Activated naive CD4-positive, alpha-beta T cell treated with anti-CD3 and anti-CD28 coated beads for 36 hours (primary cell): ENCODE measurements around the gene VASP. TPM values are rescaled to one million over a fixed set of nuclear protein-coding genes. Genes with fewer than 3 reads are reported as not detected.

Experiments
- CTCF ChIA-PET: fragments of 350-600 bp; sonication (Branson Sonifier 250); formaldehyde crosslinking; loops from one replicate; lab custom pipeline; 2021; ENCODE audit warnings: antibody characterized with exemption; lab: Charles Lee
- DNase-seq: peaks from one replicate; pipeline ENCODE4 v3.0.0-alpha.2; 2020
- H3K27ac Mint-ChIP-seq: one replicate; pipeline ENCODE4 v1.8.0; 2021; ENCODE audit warnings: mild to moderate bottlenecking, mixed read lengths
- H3K27me3 Mint-ChIP-seq: one replicate; pipeline ENCODE4 v1.8.0; 2021; ENCODE audit warnings: low read depth, mixed read lengths
- H3K36me3 Mint-ChIP-seq: one replicate; pipeline ENCODE4 v1.8.0; 2021; ENCODE audit warnings: low read depth, mixed read lengths
- H3K4me1 Mint-ChIP-seq: one replicate; pipeline ENCODE4 v1.8.0; 2021; ENCODE audit warnings: low read depth, mixed read lengths
- H3K4me3 Mint-ChIP-seq: one replicate; pipeline ENCODE4 v1.8.0; 2021; ENCODE audit warnings: mild to moderate bottlenecking, moderate library complexity, mixed read lengths
- H3K9me3 Mint-ChIP-seq: one replicate; pipeline ENCODE4 v1.8.0; 2021; ENCODE audit warnings: mixed read lengths
- intact Hi-C: fragments of 100-400 bp; cut with micrococcal nuclease; formaldehyde crosslinking; loops from one replicate; pipeline ENCODE4 v1.15.1; 2023
- total RNA-seq, 2 experiments: library from RNA; stranded (reverse); gene quantifications; one replicate each; pipeline ENCODE4 v1.2.3, GENCODE V29; 2021

VASP gene
- total RNA-seq, 2 experiments from 2014 or later, result 94.5 to 99.6 TPM

- Mint-ChIP-seq H3K4me3 (no peak overlapping the region), H3K27ac (no peak overlapping the region), H3K4me1 (peaks cover 37% of the 10 kb centered on the region), H3K9me3 (no peaks in the 10 kb centered on the region), H3K27me3 (peaks cover 19% of the 10 kb centered on the region), H3K36me3 (peaks cover 8% of the 10 kb centered on the region)
- DNase-seq, result no peak
- intact Hi-C loops, result loop anchor here (5.0 kb wide), 1 partner anchor 223 kb away; the partner anchor contains the start of gene MARK4
- CTCF ChIA-PET, result interaction anchor here (0.6 to 18.6 kb wide), 5 partner anchors 28 to 203 kb away, joined by 3 to 351 read pairs (median 3); no protein-coding TSS in a partner anchor
These were observed 31.6 kb upstream of the VASP start for GRCh38 chr19:45475537-45476291.

DNA sequence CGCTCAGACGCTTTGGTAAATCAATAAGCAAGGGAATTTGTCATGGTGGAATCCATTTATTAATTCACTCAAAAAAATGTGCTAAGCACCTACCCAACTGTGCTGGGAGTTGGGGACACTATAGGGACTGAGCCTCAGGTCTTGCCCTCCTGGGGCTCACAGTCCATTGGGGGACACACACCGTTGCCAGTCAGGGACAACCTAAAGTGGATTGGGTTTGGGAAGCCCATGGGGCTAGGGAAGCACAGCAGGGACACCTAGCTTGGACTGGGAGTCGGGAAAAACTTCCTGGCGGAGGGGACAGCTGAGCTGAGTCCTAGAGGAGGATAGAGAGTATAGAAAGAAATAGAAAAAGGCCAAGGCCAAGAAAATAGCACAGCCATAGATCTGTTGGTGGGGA, 31.0 kb upstream of the VASP start:
- intact Hi-C loops, result loop anchor here (5.0 kb wide), 1 partner anchor 224 kb away; the partner anchor contains the start of gene MARK4
- Mint-ChIP-seq H3K9me3 (no peaks in the 10 kb centered on the region), H3K27me3 (peaks cover 19% of the 10 kb centered on the region), H3K36me3 (peaks cover 8% of the 10 kb centered on the region), H3K27ac (no peak overlapping the region), H3K4me1 (peaks cover 36% of the 10 kb centered on the region), H3K4me3 (no peak overlapping the region)
- DNase-seq, result no peak
- CTCF ChIA-PET, result interaction anchor here (0.6 to 18.6 kb wide), 4 partner anchors 8 to 48 kb away, joined by 3 to 351 read pairs (median 20); partner anchors contain the start of gene FOSB

GRCh38 chr19:45477186-45477585, 30.1 kb upstream of the VASP start:
- no peak overlapping the region for H3K27ac Mint-ChIP-seq
- intact Hi-C loops, result loop anchor here (5.0 kb wide), 1 partner anchor 225 kb away; the partner anchor contains the start of gene MARK4
- CTCF ChIA-PET, result interaction anchor here (0.5 to 18.6 kb wide), 4 partner anchors 9 to 215 kb away, joined by 3 to 351 read pairs (median 20); partner anchors contain the start of genes FOSB and QPCTL
- peaks cover 4% of the 10 kb centered on the region for H3K36me3 Mint-ChIP-seq
- H3K27me3 Mint-ChIP-seq, result peaks cover 10% of the 10 kb centered on the region
- no peaks in the 10 kb centered on the region for H3K9me3 Mint-ChIP-seq
- H3K4me1 Mint-ChIP-seq, result peaks cover 29% of the 10 kb centered on the region
- no peak for DNase-seq
- peak overlapping the region; percentile 19 for H3K4me3 Mint-ChIP-seq

DNA sequence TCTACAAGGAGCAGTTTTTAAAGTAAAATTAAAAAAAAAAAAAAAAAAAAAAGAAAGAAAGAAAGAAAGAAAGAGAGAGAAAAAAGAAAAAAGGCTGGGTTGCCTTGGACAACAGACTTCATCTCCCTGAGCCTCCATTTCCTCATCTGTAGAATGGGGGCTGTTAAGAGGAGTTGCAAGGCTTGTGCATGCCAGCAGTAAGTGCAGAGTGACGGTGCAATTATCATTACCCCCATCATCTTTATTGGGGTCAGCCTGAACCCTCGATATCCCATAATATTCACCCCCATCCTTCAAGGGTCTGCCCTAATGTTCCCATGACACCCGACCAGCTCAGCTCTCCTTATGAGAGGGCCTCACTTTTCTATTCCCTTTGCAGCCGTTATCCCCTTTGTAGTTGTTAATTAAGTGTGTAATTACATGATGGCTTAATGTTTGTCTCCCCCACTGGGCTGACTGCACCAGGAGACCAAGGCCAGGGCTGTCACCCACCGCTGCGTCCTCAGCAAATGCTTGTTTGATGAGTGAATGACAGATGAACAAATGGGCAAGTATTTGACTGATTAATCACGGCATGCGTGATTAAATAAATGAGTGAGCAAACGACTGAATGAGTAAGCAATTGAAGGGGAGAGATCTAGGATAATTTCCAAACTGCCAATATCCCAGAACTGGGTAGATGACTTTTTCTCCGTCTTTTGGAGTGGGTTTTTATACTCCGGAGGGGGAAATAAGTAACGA, 29.4 kb upstream of the VASP start:
- Mint-ChIP-seq H3K4me3 (peak overlapping the region; percentile 54), H3K27ac (peak overlapping the region; percentile 95), H3K27me3 (peaks cover 5% of the 10 kb centered on the region), H3K4me1 (peaks cover 23% of the 10 kb centered on the region), H3K36me3 (peaks cover under 1% of the 10 kb centered on the region), H3K9me3 (no peaks in the 10 kb centered on the region)
- intact Hi-C loops, result loop anchor here (1.0 to 5.0 kb wide), 7 partner anchors 9 to 226 kb away; partner anchors contain the start of genes MARK4 and VASP
- CTCF ChIA-PET, result interaction anchor here (0.7 to 18.6 kb wide), 16 partner anchors 10 to 215 kb away, joined by 3 to 351 read pairs (median 4); partner anchors contain the start of genes FOSB, PPP1R13L and QPCTL
- peak; percentile 56 for DNase-seq

GRCh38 chr19:45478454-45479238, 28.6 kb upstream of the VASP start:
- intact Hi-C loops, result loop anchor here (1.0 to 5.0 kb wide), 8 partner anchors 9 to 226 kb away; partner anchors contain the start of genes MARK4, PPP1R13L and VASP
- CTCF ChIA-PET, result interaction anchor here (0.6 to 18.6 kb wide), 25 partner anchors 11 to 214 kb away, joined by 3 to 351 read pairs (median 4); partner anchors contain the start of genes FOSB, PPP1R13L and QPCTL
- Mint-ChIP-seq H3K9me3 (no peaks in the 10 kb centered on the region), H3K4me1 (peaks cover 22% of the 10 kb centered on the region), H3K27ac (peak overlapping the region; percentile 95), H3K27me3 (peaks cover 2% of the 10 kb centered on the region), H3K36me3 (no peaks in the 10 kb centered on the region), H3K4me3 (peak overlapping the region; percentile 54)
- DNase-seq, result peak; percentile 96

GRCh38 chr19:45483033-45483432, 24.2 kb upstream of the VASP start:
- intact Hi-C loops, result no loop called here
- H3K27me3 Mint-ChIP-seq, result no peaks in the 10 kb centered on the region
- no peak overlapping the region for H3K27ac Mint-ChIP-seq
- no peaks in the 10 kb centered on the region for H3K36me3 Mint-ChIP-seq
- no peak overlapping the region for H3K4me3 Mint-ChIP-seq
- DNase-seq, result no peak
- CTCF ChIA-PET, result interaction anchor here (18.6 kb wide), 1 partner anchor 41 kb away, joined by 351 read pairs; no protein-coding TSS in a partner anchor
- no peaks in the 10 kb centered on the region for H3K9me3 Mint-ChIP-seq
- peaks cover 13% of the 10 kb centered on the region for H3K4me1 Mint-ChIP-seq

DNA sequence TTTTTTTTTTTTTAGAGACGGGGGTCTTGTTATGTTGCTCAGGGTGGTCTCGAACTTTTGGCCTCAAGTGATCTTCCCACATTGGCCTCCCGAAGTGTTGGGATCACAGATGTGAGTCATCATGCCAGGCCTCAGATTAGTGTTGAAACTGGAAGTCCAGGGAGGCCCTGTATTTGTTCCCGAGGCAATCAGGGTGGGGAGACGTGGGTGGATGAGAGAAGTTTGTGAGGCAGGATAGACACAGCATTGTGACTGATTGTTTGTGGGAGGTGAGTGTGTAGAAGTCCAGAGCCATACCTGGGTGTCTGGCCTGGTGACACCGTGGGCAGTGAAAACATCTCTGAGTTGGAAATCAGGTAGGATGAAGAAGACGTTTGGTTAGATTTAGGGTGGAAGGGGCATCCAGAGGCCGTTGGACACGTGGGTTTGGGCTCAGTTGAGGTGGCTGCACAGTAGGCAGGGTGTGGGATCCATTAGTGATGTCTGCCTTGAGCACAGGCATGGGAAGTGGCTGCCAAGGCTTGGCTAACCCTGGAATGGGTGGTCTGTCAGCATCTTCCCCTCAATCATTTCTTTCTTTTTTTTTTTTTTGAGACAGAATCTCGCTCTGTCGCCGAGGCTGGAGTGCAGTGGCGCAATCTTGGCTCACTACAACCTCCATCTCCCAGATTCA, 22.9 kb upstream of the VASP start:
- H3K36me3 Mint-ChIP-seq, result no peaks in the 10 kb centered on the region
- no peaks in the 10 kb centered on the region for H3K27me3 Mint-ChIP-seq
- H3K4me1 Mint-ChIP-seq, result peaks cover 7% of the 10 kb centered on the region
- no peak overlapping the region for H3K27ac Mint-ChIP-seq
- intact Hi-C loops, result loop anchor here (2.0 kb wide), 1 partner anchor 16 kb away; no protein-coding TSS in a partner anchor
- H3K9me3 Mint-ChIP-seq, result no peaks in the 10 kb centered on the region
- CTCF ChIA-PET, result interaction anchor here (0.6 to 18.6 kb wide), 28 partner anchors 12 to 208 kb away, joined by 3 to 351 read pairs (median 5); partner anchors contain the start of genes FOSB, PPM1N, PPP1R13L and QPCTL
- H3K4me3 Mint-ChIP-seq, result no peak overlapping the region
- DNase-seq, result no peak

- no peaks in the 10 kb centered on the region for H3K9me3 Mint-ChIP-seq
- peak; percentile 99 for DNase-seq
- H3K36me3 Mint-ChIP-seq, result no peaks in the 10 kb centered on the region
- peak overlapping the region; percentile 81 for H3K4me3 Mint-ChIP-seq
- intact Hi-C loops, result loop anchor here (1.0 to 2.0 kb wide), 5 partner anchors 17 to 207 kb away; partner anchors contain the start of genes PPP1R13L and QPCTL
- CTCF ChIA-PET, result interaction anchor here (0.5 to 3.0 kb wide), 30 partner anchors 11 to 194 kb away, joined by 3 to 54 read pairs (median 5); partner anchors contain the start of genes FOSB, PPM1N, PPP1R13L and RTN2
- peaks cover 4% of the 10 kb centered on the region for H3K4me1 Mint-ChIP-seq
- no peaks in the 10 kb centered on the region for H3K27me3 Mint-ChIP-seq
- H3K27ac Mint-ChIP-seq, result peak overlapping the region; percentile 46
These were observed 21.8 kb upstream of the VASP start for GRCh38 chr19:45485305-45486077.

DNA sequence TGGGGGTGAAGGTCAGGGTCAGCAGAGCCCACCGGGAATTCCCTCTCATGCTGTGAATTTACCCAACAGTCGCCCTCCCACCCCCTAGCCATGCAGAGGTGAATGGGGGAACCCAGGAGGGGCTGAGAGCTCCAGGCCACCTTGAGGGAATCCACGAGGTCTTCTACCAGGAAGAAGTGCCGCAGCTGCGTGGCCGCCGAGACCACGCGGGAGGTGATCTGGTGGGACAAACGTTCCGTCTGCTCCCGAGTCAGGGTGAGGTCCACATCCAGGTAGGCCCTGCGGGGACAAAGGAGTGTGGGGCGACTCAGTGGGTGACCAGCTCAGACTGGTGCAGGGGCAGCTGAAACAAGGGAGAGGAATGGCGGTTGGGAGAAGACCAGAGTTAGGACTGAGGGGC, 18.6 kb upstream of the VASP start:
- CTCF ChIA-PET, result interaction anchor here (1.2 to 1.7 kb wide), 3 partner anchors 8 to 50 kb away, joined by 3 to 5 read pairs (median 4); no protein-coding TSS in a partner anchor
- H3K4me1 Mint-ChIP-seq, result peaks cover 10% of the 10 kb centered on the region
- no peak overlapping the region for H3K4me3 Mint-ChIP-seq
- intact Hi-C loops, result no loop called here
- H3K27me3 Mint-ChIP-seq, result peaks cover 6% of the 10 kb centered on the region
- no peak overlapping the region for H3K27ac Mint-ChIP-seq
- H3K9me3 Mint-ChIP-seq, result no peaks in the 10 kb centered on the region
- no peak for DNase-seq
- no peaks in the 10 kb centered on the region for H3K36me3 Mint-ChIP-seq

DNA sequence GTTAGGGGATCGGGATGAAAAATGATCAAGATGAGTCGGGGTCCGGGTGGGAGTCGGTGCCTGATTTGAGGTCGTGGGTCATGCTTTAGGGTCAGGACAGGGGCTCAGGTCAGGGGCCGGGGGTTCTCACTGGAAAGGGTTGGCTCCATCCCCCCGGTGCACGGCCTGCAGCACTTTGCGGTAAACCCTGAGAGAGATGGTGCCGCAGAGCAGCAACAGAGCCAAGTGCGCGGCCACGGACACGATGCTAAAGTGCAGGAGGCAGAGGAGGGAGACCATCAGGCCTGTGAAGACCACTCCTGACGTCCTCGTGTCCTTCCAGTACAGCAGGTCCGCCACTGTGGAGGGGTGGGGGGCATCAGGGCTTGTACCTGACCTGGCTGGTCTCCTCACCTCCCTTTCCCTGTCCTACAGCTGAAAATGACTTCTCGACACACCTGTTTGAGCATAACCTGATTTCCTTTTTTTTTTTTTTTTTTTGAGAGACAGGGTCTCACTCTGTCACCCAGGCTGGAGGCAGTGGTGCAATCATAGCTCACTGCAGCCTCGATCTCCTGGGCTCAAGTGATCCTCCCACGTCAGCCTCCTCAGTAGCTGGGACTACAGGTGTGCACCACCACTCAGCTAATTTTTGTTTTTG, 17.9 kb upstream of the VASP start:
- Mint-ChIP-seq H3K9me3 (no peaks in the 10 kb centered on the region), H3K36me3 (no peaks in the 10 kb centered on the region), H3K27ac (no peak overlapping the region), H3K4me3 (no peak overlapping the region), H3K27me3 (peaks cover 6% of the 10 kb centered on the region), H3K4me1 (peaks cover 9% of the 10 kb centered on the region)
- CTCF ChIA-PET, result interaction anchor here (1.2 to 1.7 kb wide), 2 partner anchors 9 to 16 kb away, joined by 4 to 5 read pairs; no protein-coding TSS in a partner anchor
- intact Hi-C loops, result no loop called here
- DNase-seq, result no peak
